ENCODE results near the gene THTPA.
"Not testable (repeated sequence)": the region's sequence is repeated elsewhere in the genome, so short reads cannot be mapped to it uniquely, and the experiment has no call there.

The THTPA gene

DNA sequence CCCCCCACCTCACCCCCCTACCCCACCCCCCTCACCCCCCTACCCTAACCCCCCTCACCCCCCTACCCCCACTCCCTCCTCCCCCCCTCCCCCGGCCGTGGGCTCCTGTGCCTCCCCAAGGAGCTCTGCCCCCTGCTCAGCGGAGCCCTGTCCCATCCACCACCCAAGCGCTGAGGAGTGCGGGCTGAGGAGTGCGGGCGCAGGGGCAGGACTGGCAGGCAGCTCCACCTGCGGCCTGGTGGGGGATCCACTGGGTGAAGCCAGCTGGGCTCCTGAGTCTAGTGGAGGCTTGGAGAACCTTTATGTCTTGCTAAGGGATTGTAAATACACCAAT, 24.8 kb downstream of the THTPA start:
- peak; percentile 31; the same call in 1 of the 3 replicates for ATAC-seq (ENCODE audit: insufficient read depth, low read depth)
- Histone ChIP-seq H3K79me2 (ENCODE audit: insufficient read depth, low read length) (no peaks in the 10 kb centered on the region), H4K20me1 (ENCODE audit: insufficient read depth, low read length) (no peaks in the 10 kb centered on the region), H3K36me3 (ENCODE audit: insufficient read depth, low read length) (no peaks in the 10 kb centered on the region), H3K4me2 (ENCODE audit: insufficient read depth, low read length) (no peak overlapping the region), H3K4me1 (ENCODE audit: insufficient read depth, low read length) (no peaks in the 10 kb centered on the region), H3K27me3 (ENCODE audit: insufficient read depth, low read length, poor library complexity) (peaks cover 6% of the 10 kb centered on the region), H3K4me3 (ENCODE audit: low read depth in 1 of 2, low read length in 2 of 2) (no peak overlapping the region), H3K9me3 (ENCODE audit: insufficient read depth, low read length, severe bottlenecking) (no peaks in the 10 kb centered on the region), H3K27ac (ENCODE audit: low read length) (no peak overlapping the region), H3K9ac (ENCODE audit: low read depth, low read length) (no peak overlapping the region), H2AFZ (ENCODE audit: low read depth, low read length) (no peak overlapping the region)
- no peak for DNase-seq
- TF ChIP-seq, protein P1, sequence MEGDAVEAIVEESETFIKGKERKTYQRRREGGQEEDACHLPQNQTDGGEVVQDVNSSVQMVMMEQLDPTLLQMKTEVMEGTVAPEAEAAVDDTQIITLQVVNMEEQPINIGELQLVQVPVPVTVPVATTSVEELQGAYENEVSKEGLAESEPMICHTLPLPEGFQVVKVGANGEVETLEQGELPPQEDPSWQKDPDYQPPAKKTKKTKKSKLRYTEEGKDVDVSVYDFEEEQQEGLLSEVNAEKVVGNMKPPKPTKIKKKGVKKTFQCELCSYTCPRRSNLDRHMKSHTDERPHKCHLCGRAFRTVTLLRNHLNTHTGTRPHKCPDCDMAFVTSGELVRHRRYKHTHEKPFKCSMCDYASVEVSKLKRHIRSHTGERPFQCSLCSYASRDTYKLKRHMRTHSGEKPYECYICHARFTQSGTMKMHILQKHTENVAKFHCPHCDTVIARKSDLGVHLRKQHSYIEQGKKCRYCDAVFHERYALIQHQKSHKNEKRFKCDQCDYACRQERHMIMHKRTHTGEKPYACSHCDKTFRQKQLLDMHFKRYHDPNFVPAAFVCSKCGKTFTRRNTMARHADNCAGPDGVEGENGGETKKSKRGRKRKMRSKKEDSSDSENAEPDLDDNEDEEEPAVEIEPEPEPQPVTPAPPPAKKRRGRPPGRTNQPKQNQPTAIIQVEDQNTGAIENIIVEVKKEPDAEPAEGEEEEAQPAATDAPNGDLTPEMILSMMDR (IDR thresholded peaks at IDR 0.05; ENCODE audit: borderline replicate concordance, extremely low read depth, low read length, poor library complexity, severe bottlenecking), result no peak
- no peak for TF ChIP-seq EZH2 (IDR thresholded peaks at IDR 0.05; ENCODE audit: borderline replicate concordance, low read depth, low read length, severe bottlenecking)

DNA sequence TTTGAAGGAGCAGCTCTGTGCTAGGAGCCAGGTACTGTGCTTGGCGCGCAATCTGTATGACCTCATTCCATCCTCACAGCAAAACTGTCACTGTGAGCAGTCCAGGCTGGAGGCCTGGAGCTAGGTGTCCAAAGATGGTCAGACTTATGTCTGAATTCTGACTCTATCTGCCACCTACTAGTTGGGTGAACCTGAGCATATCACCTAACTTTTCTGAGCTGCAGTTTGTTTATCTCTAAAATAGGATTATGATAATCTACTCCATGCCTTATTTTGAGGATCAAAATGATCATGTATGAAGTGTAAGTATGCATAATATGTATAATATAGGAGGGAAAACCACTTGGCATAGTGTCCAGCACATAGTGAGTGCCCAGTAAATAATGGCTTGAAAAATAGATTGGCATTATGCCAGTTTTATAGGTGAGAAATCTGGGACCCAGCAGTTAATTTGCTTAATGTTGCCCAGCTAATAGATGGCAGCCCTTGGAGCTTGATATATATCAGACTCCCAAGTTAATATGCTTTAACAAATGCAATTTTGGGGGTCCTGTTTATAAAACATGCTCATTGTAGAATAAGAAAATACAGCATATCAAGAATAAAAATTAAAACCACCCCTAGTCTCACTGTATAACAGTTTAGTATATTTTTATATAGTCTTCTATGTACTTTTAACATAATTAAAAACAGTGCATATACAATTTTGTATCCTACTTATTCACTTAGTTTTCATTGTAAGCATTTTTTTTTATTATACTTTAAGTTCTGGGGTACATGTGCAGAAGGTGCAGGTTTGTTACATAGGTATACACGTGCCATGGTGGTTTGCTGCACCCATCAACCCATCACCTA, 27.1 kb downstream of the THTPA start:
- Histone ChIP-seq H3K79me2 (ENCODE audit: insufficient read depth, low read length) (no peaks in the 10 kb centered on the region), H3K27me3 (ENCODE audit: insufficient read depth, low read length, poor library complexity) (peaks cover 6% of the 10 kb centered on the region), H3K9me3 (ENCODE audit: insufficient read depth, low read length, severe bottlenecking) (no peaks in the 10 kb centered on the region), H3K36me3 (ENCODE audit: insufficient read depth, low read length) (no peaks in the 10 kb centered on the region), H3K27ac (ENCODE audit: low read length) (no peak overlapping the region), H3K9ac (ENCODE audit: low read depth, low read length) (no peak overlapping the region), H3K4me1 (ENCODE audit: insufficient read depth, low read length) (no peaks in the 10 kb centered on the region), H2AFZ (ENCODE audit: low read depth, low read length) (no peak overlapping the region), H3K4me3 (ENCODE audit: low read depth in 1 of 2, low read length in 2 of 2) (no peak overlapping the region), H4K20me1 (ENCODE audit: insufficient read depth, low read length) (no peaks in the 10 kb centered on the region), H3K4me2 (ENCODE audit: insufficient read depth, low read length) (no peak overlapping the region)
- DNase-seq (no peak), ATAC-seq (ENCODE audit: insufficient read depth, low read depth) (no peak)
- TF ChIP-seq, protein P1 (IDR thresholded peaks at IDR 0.05; ENCODE audit: borderline replicate concordance, extremely low read depth, low read length, poor library complexity, severe bottlenecking), result no peak
- no peak for TF ChIP-seq EZH2 (IDR thresholded peaks at IDR 0.05; ENCODE audit: borderline replicate concordance, low read depth, low read length, severe bottlenecking)

DNA sequence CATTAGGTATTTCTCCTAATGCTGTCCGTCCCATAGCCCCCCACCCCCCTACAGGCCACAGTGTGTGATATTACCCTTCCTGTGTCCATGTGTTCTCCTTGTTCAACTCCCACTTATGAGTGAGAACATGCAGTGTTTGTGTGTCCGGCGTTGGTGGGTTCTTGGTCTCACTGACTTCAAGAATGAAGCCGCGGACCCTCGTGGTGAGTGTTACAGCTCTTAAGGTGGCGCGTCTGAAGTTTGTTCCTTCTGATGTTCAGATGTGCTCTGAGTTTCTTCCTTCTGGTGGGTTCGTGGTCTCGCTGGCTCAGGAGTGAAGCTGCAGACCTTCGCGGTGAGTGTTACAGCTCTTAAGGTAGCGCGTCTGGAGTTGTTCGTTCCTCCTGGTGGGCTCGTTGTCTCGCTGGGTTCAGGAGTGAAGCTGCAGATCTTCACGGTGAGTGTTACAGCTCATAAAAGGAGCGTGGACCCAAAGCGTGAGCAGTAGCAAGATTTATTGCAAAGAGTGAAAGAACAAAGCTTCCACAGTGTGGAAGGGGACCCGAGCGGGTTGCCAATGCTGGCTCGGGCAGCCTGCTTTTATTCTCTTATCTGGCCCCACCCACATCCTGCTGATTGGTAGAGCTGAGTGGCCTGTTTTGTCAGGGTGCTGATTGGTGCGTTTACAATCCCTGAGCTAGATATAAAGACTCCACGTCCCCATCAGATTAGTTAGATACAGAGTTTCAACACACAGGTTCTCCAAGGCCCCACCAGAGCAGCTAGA, 27.9 kb downstream of the THTPA start:
- H3K4me3 ChIP-seq (ENCODE audit: low read depth in 1 of 2, low read length in 2 of 2); H4K20me1 ChIP-seq (ENCODE audit: insufficient read depth, low read length); DNase-seq; H3K4me1 ChIP-seq (ENCODE audit: insufficient read depth, low read length); ATAC-seq (ENCODE audit: insufficient read depth, low read depth); H3K27ac ChIP-seq (ENCODE audit: low read length); H2AFZ ChIP-seq (ENCODE audit: low read depth, low read length); H3K9ac ChIP-seq (ENCODE audit: low read depth, low read length); H3K27me3 ChIP-seq (ENCODE audit: insufficient read depth, low read length, poor library complexity); H3K36me3 ChIP-seq (ENCODE audit: insufficient read depth, low read length); H3K79me2 ChIP-seq (ENCODE audit: insufficient read depth, low read length); H3K9me3 ChIP-seq (ENCODE audit: insufficient read depth, low read length, severe bottlenecking); H3K4me2 ChIP-seq (ENCODE audit: insufficient read depth, low read length): not testable (repeated sequence)

DNA sequence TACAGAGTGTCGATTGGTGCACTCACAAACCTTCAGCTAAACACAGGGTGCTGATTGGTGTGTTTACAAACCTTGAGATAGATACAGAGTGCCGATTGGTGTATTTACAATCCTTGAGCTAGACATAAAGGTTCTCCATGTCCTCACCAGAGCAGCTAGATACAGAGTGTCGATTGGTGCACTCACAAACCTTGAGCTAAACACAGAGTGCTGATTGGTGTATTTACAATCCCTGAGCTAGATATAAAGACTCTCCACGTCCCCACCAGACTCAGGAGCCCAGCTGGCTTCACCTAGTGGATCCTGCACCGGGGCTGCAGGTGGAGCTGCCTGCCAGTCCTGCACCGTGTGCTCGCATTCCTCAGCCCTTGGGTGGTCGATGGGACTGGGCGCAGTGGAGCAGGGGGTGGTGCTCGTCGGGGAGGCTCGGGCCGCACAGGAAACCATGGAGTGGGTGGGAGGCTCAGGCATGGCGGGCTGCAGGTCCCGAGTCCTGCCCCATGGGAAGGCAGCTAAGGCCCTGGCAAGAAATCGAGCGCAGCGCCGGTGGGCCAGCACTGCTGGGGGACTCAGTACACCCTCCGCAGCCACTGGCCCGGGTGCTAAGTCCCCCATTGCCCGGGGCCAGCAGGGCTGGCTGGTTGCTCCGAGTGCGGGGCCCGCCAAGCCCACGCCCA, 28.6 kb downstream of the THTPA start:
- H3K36me3 ChIP-seq (ENCODE audit: insufficient read depth, low read length); ATAC-seq (ENCODE audit: insufficient read depth, low read depth); H3K4me1 ChIP-seq (ENCODE audit: insufficient read depth, low read length); H3K4me2 ChIP-seq (ENCODE audit: insufficient read depth, low read length); H3K4me3 ChIP-seq (ENCODE audit: low read depth in 1 of 2, low read length in 2 of 2); H3K27me3 ChIP-seq (ENCODE audit: insufficient read depth, low read length, poor library complexity); H2AFZ ChIP-seq (ENCODE audit: low read depth, low read length); H3K9ac ChIP-seq (ENCODE audit: low read depth, low read length); H3K79me2 ChIP-seq (ENCODE audit: insufficient read depth, low read length); DNase-seq; H3K27ac ChIP-seq (ENCODE audit: low read length); H4K20me1 ChIP-seq (ENCODE audit: insufficient read depth, low read length); H3K9me3 ChIP-seq (ENCODE audit: insufficient read depth, low read length, severe bottlenecking): not testable (repeated sequence)

Data from DND-41 (cell line).